HK-2 (cell line): ENCODE results near the gene KLHDC7A.
"Not testable (repeated sequence)": the region's sequence is repeated elsewhere in the genome, so short reads cannot be mapped to it uniquely, and the experiment has no call there.

Experiments
- DNase-seq: peaks from one replicate; pipeline ENCODE4 v3.0.0-alpha.2; 2018; ENCODE audit not compliant: unreplicated experiment

Gene KLHDC7A

DNA sequence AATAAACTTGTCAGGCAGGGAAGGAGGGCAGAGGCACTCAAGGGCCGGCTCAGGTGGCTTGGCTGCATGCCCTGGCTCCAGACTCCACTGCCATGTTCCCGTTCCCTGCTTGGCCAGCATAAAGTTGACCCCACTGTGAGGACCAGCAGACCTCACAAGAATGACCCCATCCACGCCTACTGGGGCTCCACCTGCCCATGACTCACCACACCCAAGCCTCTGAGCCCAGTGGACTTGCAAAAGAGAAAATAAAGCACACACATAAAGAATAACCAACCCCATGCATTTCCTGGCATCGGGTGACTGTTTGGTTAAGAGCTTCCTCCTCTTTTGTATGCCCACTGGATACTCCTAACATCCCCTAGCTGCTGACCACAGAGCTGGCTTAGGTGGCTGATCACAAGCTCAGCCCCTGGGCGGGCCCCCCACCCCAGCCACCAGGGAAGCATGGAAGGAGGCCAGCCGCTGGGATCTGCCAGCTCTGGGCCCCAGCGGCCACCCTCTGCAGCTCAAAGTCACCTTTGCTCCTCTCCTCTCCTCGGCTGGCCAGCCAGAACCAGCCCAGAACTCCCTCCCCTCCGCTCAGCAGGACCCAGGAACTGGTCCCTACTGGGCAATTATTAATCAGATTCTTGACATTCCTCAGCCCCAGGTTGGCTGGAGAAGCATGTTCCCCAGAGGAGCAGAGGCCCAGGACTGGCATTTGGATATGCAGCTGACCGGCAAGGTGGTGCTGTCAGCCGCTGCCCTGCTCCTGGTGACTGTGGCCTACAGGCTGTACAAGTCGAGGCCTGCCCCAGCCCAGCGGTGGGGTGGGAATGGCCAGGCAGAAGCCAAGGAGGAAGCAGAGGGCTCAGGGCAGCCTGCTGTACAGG is at the start of gene KLHDC7A:
KLHDC7A (plus strand) TSS at position 616 of the 875 bp plus-strand sequence; CDS start at position 668, 52 bp downstream.
- peak; percentile 79 for DNase-seq

DNA sequence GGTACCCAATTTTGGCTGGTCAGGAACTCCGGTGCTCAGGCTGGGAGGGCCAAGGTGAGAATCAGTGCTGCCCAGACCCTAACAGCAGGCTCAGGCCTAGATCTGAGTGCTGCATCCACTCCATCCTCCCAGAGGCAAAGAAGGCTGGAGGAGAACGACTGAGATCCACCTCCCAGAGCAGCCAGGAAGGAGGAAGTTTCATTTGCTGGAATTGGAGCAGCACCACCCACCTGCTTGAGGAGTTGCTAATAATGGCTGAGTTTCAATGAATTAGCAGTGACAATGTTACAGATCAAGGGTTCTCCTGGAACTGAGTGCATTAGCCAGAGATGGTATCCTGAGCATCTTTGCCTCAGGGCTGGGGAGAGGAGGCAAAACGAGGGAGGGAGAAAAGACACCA is 46.7 kb upstream of the KLHDC7A start:
- no peak for DNase-seq

DNA sequence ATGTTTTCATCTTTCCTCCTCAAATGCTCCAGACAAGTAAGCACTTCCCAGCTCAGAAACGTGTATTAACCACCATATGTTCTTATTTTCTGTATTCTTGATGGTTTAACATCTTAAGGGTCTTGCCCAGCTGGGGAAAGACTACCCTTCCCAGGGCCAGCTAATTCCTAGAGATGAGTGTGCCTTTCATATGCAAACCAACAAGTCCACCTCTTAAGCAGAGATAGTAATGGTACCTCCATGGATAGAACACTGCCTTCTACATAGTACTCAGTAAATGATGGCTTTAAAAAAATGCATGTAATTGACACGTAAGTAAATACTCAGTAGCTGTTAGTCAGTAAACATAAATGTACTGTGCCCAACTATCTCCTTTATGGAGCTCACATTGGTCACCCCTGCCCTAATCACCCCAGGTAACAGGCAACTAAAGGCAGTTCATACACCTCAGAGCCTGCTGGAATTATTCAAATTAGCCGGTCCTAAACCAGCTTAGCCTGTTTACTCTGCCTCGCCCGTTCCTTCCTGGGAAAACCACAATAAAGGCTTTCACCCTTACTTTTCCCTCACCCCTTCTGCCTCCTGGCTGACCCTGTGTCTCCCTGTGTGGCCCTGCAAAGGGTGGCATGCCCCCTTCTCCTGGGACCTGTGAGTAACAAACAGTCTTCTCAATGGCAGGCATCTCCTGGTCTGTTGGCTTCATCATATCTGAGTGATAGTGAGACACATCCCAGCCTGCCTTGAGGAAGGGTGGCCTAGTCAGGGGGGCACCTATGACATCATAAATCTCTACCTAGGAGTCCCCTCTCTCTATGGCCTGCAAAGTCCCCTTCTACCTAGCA is 40.1 kb upstream of the KLHDC7A start:
- DNase-seq = no peak

DNA sequence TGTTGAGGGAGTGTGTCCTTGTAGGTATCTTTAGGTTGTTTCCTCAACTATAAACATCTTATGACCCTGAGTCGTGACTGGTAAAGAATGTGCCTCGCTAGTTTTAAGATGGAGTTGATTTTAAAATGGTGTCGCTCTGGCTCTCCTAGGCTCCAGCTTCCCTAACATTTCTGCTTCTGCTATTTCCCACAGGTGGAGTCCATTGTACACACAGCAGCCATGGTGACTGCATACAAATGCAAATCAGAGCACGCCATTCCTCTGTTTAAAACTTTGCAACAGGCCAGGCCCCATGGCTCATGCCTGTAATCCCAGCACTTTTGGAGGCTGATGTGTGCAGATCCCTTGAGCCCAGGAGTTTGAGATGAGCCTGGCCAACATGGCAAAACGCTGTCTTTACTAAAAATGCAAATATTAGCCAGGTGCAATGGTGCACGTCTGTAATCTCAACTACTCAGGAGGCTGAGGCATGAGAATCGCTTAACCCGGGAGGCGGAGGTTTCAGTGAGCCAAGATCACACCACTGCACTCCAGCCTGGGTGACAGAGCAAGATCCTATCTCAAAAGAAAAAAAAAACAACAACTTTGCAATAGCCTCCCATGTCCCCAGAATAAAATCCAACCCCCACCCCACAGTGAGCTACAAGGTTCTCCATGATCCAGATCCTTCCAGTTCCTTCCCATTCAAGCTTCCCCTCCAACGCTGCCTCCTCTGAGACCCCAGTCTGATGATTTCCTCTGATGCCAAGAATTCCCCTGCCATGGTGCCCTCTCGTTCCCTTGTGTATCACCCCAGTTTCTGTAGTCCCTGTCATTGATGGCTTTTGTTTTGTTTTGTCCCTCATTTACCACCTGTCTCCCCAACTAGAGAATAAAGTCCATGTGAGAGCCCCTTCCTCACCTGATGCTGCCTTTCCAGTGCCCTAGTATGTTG is 36.9 kb upstream of the KLHDC7A start:
- DNase-seq = no peak

- no peak for DNase-seq
These were observed 36.2 kb upstream of the KLHDC7A start for GRCh38 chr1:18444563-18444962.

GRCh38 chr1:18446751-18447150 is 34.0 kb upstream of the KLHDC7A start:
- no peak for DNase-seq

- no peak for DNase-seq
These were observed 33.1 kb upstream of the KLHDC7A start for GRCh38 chr1:18447509-18448220.

- no peak for DNase-seq
These were observed 31.8 kb upstream of the KLHDC7A start for GRCh38 chr1:18448889-18449288.

- no peak for DNase-seq
These were observed 28.2 kb upstream of the KLHDC7A start for GRCh38 chr1:18452550-18452949.

GRCh38 chr1:18458133-18459092 is 22.3 kb upstream of the KLHDC7A start:
- DNase-seq = no peak

GRCh38 chr1:18461656-18462055 is 19.1 kb upstream of the KLHDC7A start:
- no peak for DNase-seq

DNA sequence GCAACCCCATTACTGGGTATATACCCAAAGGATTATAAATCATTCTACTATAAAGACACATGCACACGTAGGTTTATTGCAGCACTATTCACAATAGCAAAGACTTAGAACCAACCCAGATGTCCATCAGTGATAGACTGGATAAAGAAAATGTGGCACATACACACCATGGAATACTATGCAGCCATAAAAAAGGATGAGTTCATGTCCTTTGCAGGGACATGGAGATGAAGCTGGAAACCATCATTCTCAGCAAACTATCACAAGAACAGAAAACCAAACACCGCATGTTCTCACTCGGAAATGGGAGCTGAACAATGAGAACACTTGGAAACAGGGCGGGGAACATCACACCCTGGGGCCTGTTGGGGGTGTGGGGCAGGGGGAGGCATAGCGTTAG is 18.2 kb upstream of the KLHDC7A start:
- DNase-seq = not testable (repeated sequence)

DNA sequence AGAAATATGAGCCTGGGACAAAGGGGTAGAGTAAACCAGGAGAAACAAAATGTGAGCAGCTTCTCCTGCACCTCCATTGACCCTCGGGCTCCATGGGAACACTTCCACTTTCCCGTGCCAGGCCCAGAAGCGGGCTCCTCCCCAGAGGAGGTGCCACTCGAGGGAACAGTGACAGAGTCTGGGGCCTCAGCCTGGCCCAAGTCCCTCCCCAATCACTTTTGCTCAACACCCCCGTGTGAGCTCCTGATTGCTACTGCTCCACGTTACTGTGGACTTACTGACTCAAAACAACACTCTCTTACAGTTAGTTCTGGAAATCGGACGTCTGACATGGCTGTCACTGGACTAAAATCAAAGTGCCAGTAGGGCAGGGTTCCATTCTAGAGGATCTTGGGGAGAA is 17.7 kb upstream of the KLHDC7A start:
- DNase-seq = no peak

DNA sequence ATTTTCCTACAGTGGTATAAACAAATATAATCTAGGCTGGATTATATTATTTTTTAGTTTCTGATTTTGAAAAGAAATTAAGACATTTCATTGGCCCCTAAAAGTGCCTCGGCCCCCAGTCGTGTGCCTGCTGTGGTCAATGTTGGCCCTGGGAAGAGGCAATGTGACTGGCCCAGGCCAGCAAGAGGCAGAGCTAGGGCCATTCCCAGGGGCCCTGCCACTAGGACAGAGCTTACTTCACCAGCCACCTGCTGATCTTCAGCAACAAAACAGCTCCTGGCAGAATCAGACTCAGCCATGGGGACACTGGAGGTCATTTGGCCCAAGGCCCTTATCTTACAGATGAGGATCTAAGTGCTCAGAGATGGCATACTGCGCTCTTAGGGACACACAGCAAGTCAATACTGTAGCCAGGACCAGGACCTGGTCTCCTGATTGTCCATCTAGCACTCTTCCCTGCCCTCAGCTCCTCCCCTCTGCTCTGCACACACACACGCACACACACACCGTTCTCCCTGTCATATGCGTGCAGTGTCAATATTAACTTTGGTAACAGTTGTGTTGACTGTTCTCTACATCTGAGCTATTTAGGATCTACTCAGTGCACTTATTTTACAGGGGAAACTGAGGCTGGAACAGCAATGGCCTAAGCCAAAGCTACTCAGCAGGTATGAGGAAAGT is 16.6 kb upstream of the KLHDC7A start:
- no peak for DNase-seq

GRCh38 chr1:18464665-18465050 is 16.1 kb upstream of the KLHDC7A start:
- DNase-seq = no peak

DNA sequence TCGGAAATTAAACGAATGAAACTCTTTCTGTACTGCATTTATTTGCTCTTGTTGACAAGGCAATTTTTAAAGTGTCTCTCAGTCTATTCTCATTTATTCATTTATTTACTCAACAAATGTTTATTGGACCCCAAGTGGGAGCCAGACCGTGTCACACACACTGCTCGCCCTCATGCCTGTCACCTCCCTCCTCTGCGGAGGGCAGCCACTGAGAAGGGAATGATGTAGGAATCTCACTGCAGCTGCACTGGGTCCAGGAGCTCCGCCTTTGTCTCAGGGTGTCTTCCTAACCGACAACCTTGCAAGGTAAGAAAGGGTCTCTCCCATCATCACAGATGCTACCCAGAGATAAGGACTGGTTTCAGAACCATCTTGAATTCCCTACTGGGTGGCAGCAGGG is 14.1 kb upstream of the KLHDC7A start:
- DNase-seq = no peak

- DNase-seq = no peak
These were observed 12.2 kb upstream of the KLHDC7A start for GRCh38 chr1:18468570-18468969.

DNA sequence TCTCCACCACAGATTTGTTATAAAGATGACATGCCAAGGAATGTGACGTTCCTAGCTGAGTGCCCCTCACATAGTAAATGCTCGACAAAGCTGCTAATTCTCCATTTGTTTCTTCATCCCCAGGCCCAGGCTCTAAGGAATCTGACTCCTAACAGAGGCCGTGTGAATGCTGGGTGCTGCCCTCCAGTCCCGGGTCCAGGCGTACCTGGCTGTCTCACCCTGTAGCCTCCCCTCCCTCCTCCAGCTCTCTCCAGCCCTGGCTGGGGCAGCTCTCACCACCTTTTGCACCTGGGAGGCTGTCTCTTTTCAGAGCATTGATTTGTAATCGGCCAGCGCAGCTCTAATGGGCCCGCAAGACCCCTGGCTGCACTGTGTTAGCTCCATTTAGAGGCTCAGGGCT is 11.2 kb upstream of the KLHDC7A start:
- DNase-seq = no peak

DNA sequence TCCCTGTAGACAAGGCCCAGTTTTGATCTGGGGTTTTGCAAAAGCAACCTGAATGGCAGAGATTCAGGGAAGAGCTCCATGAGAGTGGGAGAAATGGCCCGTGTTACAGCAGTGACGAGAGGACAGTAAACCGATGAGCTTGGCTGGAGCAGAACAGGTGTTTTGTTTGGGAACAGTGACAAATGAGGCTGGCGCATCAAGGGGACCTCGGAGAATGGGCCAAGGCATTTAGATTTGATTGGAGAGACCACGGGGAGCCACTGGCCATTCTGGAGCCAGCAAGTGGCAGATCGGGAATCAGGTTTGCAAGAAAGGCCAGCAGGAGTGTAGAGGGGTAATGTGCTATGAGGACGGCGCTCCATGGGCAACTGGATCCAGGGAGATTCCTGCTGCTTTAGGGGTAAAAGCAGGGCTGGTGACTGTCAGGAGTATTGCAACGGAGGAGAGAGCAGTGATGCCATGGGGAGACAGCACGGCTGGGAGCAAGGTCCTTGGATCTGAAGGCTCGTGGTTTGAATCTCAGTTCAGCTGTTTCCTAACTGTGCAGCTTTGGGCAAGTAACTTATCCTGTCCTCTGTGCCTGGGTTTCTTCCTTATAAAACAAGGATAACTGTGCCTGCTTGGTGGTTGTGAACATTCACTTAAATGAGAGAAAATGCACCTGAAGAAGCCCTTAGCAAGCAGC is 9.9 kb upstream of the KLHDC7A start:
- no peak for DNase-seq
